ENCODE measurements around the gene KRTAP3-2. TPM values are rescaled to one million over a fixed set of nuclear protein-coding genes. Genes with fewer than 3 reads are reported as not detected.

The KRTAP3-2 gene
- total RNA-seq: not detected in 2 replicates

DNA sequence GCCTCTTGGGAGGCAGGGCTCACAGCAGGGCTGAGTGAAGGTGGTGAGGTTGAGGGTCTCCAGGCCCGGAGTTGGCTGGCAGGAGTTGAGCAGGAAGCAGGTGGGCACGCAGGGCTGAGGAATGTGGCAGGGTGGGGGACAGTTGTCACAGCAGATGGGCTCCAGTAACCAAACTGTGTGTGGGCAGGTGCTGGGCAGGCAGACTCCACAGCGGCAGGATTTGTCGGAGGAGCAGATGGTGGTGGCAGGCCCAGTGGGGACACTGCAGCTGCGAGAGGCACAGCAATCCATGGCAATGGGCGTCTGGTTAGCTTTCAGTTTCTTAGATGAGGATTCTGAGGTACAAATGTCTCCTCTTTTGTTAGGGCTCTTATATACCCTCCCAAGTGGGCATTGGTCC, at the start of gene KRTAP3-2:
TSS of gene KRTAP3-2 (minus strand) at position 344 of the 400 bp plus-strand sequence. CDS start at position 291, 53 bp downstream.

DNA sequence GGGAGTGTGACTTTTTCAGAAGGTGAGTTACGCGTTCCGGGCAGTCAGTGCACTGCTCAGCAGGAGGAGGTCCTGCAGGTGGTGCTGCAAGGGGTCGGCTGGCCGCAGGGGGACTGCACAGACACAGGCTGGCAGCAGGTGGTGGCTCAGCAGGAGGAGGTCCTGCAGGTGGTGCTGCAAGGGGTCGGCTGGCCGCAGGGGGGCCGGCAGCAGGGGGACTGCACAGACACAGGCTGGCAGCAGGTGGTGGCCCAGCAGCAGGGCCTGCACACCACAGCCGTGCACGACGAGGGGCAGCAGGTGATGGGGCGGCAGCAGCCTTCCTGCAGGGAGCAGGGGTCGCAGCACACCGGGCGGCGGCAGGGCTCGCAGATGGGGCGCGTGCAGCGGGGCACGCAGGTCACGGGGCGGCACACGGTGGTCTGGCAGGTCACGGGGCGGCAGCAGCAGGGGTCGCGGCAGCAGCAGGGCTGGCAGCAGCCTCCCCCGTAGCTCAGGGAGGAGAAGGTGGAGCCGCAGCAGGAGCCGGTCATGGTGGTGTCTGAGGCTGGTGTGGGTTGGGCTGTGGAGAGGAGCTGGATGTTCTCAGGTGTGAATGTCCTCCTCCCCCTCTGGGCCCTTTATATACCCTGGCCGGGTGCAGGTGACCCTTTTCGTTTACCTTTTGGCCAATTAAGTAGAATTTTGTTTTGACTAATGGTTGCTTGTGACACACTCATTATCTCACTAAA, 47.2 kb upstream of the KRTAP3-2 start, which contains the start of gene KRTAP2-1:
TSS of gene KRTAP2-1 (minus strand) at position 582 of the 731 bp plus-strand sequence. CDS start at position 533, 49 bp downstream.

DNA sequence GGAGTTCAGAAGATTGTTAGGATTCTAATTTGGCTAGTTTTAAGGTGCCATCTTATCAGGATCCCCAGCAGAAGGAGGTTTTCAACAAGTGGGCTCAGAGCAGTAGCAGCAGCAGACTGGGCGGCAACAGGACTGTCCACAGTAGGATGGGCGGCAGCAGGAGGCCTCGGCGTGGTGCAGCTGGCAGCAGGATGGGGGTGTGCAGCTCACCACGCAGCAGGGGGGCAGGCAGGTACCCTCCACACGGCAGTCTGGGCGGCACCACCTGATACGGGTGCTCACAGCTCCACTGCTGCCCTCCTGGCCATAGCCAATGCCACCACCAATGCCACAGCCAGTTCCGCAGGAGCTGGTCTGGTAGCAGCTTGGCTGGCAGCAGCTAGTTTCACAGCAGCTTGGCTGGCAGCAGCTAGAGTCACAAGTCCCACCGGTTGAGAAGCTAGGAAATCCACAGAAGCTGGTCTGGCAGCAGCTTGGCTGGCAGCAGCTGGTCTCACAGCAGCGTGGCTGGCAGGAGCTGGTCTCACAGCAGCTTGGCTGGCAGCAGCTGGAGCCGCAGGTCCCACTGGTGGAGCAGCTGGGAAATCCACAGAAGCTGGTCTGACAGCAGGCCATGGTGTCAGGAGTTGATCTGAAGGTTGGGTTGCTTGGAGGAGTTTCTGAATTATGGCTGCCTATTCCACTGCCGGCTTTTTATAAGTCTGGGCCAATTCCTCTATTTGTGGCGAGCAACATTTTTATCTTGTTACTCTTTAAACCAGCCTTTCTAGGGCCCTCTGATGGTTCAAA, 41.3 kb upstream of the KRTAP3-2 start, which contains the start of gene KRTAP1-1:
TSS of gene KRTAP1-1 (minus strand) at position 668 of the 789 bp plus-strand sequence. CDS start at position 615, 53 bp downstream.

DNA sequence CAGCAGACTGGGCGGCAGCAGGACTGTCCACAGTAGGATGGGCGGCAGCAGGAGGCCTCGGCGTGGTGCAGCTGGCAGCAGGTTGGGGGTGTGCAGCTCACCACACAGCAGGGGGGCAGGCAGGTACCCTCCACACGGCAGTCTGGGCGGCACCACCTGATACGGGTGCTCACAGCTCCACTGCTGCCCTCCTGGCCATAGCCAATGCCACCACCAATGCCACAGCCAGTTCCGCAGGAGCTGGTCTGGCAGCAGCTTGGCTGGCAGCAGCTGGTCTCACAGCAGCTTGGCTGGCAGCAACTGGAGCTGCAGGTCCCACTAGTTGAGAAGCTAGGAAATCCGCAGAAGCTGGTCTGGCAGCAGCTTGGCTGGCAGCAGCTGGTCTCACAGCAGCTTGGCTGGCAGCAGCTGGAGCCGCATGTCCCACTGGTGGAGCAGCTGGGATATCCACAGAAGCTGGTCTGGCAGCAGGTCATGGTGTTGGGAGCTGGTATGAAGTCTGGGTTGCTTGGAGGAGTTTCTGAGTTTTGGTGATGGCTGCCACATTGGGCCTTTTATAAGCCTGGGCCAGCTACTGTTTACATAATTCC, 34.7 kb upstream of the KRTAP3-2 start, which contains the start of gene KRTAP1-3:
TSS of gene KRTAP1-3 (minus strand) at position 529 of the 590 bp plus-strand sequence. CDS start at position 476, 53 bp downstream.

DNA sequence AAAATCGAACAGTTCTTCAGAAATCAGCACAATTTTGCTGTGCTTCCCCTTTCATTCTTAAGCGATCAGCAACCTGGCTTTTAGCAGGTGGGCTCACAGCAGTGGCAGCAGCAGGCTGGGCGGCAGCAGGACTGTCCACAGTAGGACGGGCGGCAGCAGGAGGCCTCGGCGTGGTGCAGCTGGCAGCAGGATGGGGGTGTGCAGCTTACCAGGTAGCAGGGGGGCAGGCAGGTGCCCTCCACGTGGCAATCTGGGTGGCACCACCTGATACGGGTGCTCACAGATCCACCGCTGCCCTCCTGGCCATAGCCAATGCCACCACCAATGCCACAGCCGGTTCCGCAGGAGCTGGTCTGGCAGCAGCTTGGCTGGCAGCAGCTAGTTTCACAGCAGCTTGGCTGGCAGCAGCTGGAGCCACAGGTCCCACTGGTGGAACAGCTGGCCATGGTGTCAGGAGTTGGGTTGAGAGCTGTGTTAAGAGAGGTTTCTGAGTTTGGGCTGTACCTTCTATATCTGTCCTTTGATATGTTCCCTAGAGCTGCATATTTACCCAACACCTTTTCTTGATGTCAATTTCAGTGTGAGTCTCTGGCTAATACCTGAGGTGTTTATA, 30.0 kb upstream of the KRTAP3-2 start, which contains the start of gene KRTAP1-4:
TSS of gene KRTAP1-4 (minus strand) at position 563 of the 613 bp plus-strand sequence. CDS start at position 446, 117 bp downstream.

DNA sequence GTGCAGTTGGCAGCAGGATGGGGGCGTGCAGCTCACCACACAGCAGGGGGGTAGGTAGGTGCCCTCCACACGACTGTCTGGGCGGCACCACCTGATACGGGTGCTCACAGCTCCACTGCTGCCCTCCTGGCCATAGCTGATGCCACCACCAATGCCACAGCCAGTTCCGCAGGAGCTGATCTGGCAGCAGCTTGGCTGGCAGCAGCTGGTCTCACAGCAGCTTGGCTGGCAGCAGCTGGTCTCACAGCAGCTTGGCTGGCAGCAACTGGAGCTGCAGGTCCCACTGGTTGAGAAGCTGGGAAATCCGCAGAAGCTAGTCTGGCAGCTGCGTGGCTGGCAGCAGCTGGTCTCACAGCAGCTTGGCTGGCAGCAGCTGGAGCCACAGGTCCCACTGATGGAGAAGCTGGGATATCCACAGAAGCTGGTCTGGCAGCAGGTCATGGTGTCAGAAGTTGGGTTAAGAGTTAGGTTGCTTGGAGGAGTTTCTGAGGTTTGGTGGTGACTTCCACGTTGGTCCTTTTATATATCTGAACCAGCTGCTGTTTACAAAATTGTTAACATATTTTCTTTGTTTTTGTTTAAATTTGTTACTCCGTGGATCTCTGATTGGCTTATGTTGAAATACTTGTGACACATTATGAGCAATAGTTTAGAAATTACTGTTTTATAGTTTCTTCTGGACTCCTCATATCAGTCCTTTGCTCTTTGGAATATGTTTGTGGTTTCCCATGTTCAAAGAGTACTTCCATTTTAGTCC, 27.2 kb upstream of the KRTAP3-2 start, which contains the start of gene KRTAP1-5:
TSS of gene KRTAP1-5 (minus strand) at position 494 of the 757 bp plus-strand sequence. CDS start at position 441, 53 bp downstream.

DNA sequence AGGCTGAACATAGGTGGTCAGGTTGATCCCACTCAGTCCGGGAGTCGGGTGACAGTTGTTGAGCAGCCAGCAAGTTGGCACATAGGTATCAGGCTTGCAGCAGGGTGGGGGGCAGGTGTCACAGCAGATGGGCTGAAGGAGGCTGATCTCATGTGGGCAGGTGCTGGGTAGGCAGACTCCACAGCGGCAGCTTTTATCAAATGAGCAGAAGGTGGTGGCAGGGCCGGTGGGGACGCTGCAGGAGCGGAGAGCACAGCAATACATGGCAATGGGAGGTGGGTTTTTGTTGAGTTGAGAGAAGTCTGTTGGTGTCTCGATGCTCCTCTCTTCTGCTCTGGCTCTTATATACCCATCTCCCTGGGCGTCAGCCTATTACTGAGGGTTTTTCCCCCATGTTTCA, 9.1 kb upstream of the KRTAP3-2 start, which contains the start of gene KRTAP3-1:
TSS of gene KRTAP3-1 (minus strand) at position 318 of the 400 bp plus-strand sequence. CDS start at position 264, 54 bp downstream.

DNA sequence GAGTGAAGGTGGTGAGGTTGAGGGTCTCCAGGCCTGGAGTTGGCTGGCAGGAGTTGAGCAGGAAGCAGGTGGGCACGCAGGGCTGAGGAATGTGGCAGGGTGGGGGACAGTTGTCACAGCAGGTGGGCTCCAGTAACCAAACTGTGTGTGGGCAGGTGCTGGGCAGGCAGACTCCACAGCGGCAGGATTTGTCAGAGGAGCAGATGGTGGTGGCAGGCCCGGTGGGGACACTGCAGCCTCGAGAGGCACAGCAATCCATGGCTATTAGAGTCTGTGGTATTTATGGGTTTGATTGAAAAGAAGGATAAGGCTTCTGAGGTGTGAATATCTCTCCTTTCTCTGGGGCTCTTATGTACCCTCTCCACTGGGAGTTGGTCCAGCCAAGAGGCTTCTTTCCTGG, 5.9 kb downstream of the KRTAP3-2 start, which contains the start of gene KRTAP3-3:
TSS of gene KRTAP3-3 (minus strand) at position 326 of the 400 bp plus-strand sequence. CDS start at position 259, 67 bp downstream.

DNA sequence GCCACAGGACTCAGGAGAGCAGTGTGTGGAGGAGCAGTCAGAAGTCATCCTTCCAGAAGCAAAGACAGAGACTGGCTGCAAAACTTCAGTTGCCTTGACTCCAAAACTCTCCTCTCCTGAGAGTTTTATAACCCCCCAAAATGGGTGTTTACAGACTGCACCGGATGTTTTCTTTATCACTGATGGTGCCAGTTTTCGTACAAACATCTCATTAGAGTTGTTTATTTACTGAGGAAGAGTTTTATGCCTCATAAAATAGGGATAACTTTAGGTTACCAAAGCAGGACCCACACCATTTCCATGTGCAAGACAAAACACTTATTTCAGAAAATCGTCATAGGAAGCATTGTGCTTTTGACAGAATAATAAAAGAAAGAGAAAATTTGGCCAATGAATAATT, 15.5 kb downstream of the KRTAP3-2 start, which contains the start of gene KRT40:
TSS of gene KRT40 (minus strand) at position 101 of the 400 bp plus-strand sequence. CDS start at position 48, 53 bp downstream.

DNA sequence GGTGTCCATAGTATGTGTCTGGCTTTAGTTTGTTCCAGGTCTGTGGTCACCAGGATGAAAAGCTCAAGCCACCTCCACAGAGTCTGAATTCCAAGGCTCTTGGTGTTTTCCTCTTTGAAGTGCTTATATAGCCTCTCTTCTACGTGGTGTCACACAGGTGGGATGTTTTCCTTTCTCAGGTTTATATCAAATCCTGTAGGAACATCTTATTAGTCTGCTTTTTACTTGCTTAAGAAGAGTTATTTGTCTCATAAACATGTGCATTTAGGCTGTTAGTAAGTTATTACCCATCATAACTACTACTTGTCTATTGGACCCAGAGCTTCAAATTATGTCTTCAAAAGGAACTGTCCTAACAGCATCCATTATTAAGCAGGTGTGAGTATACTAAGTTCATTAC, 32.9 kb downstream of the KRTAP3-2 start, which contains the start of gene KRT39:
TSS of gene KRT39 (minus strand) at position 101 of the 400 bp plus-strand sequence. CDS start at position 9, 92 bp downstream.

Small RNA genes lying within 50 kb of the gene (small RNA-seq; reads per million reads assigned to genes)
- not detected for gene KRTAP3-4P

Other genes with a start within 250 kb of the KRTAP3-2 start
- gene KRT25, start 244.6 kb downstream of the KRTAP3-2 start, total RNA-seq: not detected in 2 replicates
- gene KRT26, start 227.7 kb downstream of the KRTAP3-2 start, total RNA-seq: not detected in 2 replicates
- gene KRT27, start 217.4 kb downstream of the KRTAP3-2 start, total RNA-seq: not detected in 2 replicates
- gene KRT28, start 199.9 kb downstream of the KRTAP3-2 start, total RNA-seq: not detected in 2 replicates
- gene KRT10, start 177.3 kb downstream of the KRTAP3-2 start, total RNA-seq: 0.37 and 2.2 TPM in 2 replicates
- gene KRT12, start 132.7 kb downstream of the KRTAP3-2 start, total RNA-seq: not detected in 2 replicates
- gene KRT20, start 114.7 kb downstream of the KRTAP3-2 start, total RNA-seq: not detected in 2 replicates
- gene KRT23, start 62.3 kb downstream of the KRTAP3-2 start, total RNA-seq: not detected in 2 replicates
- not detected in 2 replicates for gene KRT39, start 33.0 kb downstream of the KRTAP3-2 start, total RNA-seq
- gene KRT40, start 15.6 kb downstream of the KRTAP3-2 start, total RNA-seq: not detected in 2 replicates
- not detected in 2 replicates for gene KRTAP3-3, start 5.7 kb downstream of the KRTAP3-2 start, total RNA-seq
- not detected in 2 replicates for gene KRTAP3-1, start 9.2 kb upstream of the KRTAP3-2 start, total RNA-seq
- gene KRTAP1-5, start 27.3 kb upstream of the KRTAP3-2 start, total RNA-seq: 1.1 and 1.6 TPM in 2 replicates
- gene KRTAP1-4, start 30.3 kb upstream of the KRTAP3-2 start, total RNA-seq: not detected in 2 replicates
- not detected in 2 replicates for gene KRTAP1-3, start 35.0 kb upstream of the KRTAP3-2 start, total RNA-seq
- gene KRTAP1-1, start 41.5 kb upstream of the KRTAP3-2 start, total RNA-seq: not detected in 2 replicates
- not detected in 2 replicates for gene KRTAP2-1, start 47.4 kb upstream of the KRTAP3-2 start, total RNA-seq
- not detected in 2 replicates for gene KRTAP2-2, start 55.3 kb upstream of the KRTAP3-2 start, total RNA-seq
- gene KRTAP2-3, start 60.2 kb upstream of the KRTAP3-2 start, total RNA-seq: not detected in 2 replicates
- not detected in 2 replicates for gene KRTAP2-4, start 66.0 kb upstream of the KRTAP3-2 start, total RNA-seq
- gene KRTAP4-7, start 84.2 kb upstream of the KRTAP3-2 start, total RNA-seq: not detected in 2 replicates
- gene KRTAP4-8, start 98.2 kb upstream of the KRTAP3-2 start, total RNA-seq: not detected in 2 replicates
- gene KRTAP4-16, start 102.3 kb upstream of the KRTAP3-2 start, total RNA-seq: not detected in 2 replicates
- gene KRTAP4-9, start 105.5 kb upstream of the KRTAP3-2 start, total RNA-seq: not detected in 2 replicates
- not detected in 2 replicates for gene KRTAP4-11, start 118.5 kb upstream of the KRTAP3-2 start, total RNA-seq
- gene KRTAP4-12, start 124.3 kb upstream of the KRTAP3-2 start, total RNA-seq: not detected in 2 replicates
- not detected in 2 replicates for gene KRTAP4-6, start 140.6 kb upstream of the KRTAP3-2 start, total RNA-seq
- gene KRTAP4-5, start 149.9 kb upstream of the KRTAP3-2 start, total RNA-seq: not detected in 2 replicates
- gene KRTAP4-4, start 160.8 kb upstream of the KRTAP3-2 start, total RNA-seq: not detected in 2 replicates
- gene KRTAP4-3, start 168.3 kb upstream of the KRTAP3-2 start, total RNA-seq: not detected in 2 replicates
- gene KRTAP4-2, start 178.3 kb upstream of the KRTAP3-2 start, total RNA-seq: not detected in 2 replicates
- not detected in 2 replicates for gene KRTAP4-1, start 185.0 kb upstream of the KRTAP3-2 start, total RNA-seq
- gene KRTAP9-1, start 190.0 kb upstream of the KRTAP3-2 start, total RNA-seq: not detected in 2 replicates
- not detected in 2 replicates for gene KRTAP9-2, start 226.7 kb upstream of the KRTAP3-2 start, total RNA-seq
- not detected in 2 replicates for gene KRTAP9-3, start 232.5 kb upstream of the KRTAP3-2 start, total RNA-seq
- not detected in 2 replicates for gene KRTAP9-8, start 238.1 kb upstream of the KRTAP3-2 start, total RNA-seq
- not detected in 2 replicates for gene KRTAP9-4, start 249.8 kb upstream of the KRTAP3-2 start, total RNA-seq